ENCODE results near the gene KRT71.

KRT71 gene

GRCh38 chr12:52558781-52559445, 6.0 kb upstream of the KRT71 start:
- DNase-seq = no peak
- intact Hi-C loops (cut with DNase I; ENCODE audit: low total_unique reads) = no loop called here
- H3K27me3 ChIP-seq = peaks cover 0 to 8% of the 10 kb centered on the region in 2 donors

GRCh38 chr12:52557476-52557875, 4.5 kb upstream of the KRT71 start:
- intact Hi-C loops (cut with DNase I; ENCODE audit: low total_unique reads) = no loop called here
- Histone ChIP-seq H3K9me3 (no peaks in the 10 kb centered on the region), H3K4me1 (no peaks in the 10 kb centered on the region), H3K27ac (no peak overlapping the region), H3K27me3 (peaks cover 0 to 7% of the 10 kb centered on the region in 2 donors), H3K36me3 (no peaks in the 10 kb centered on the region), H3K4me3 (no peak overlapping the region)
- no peak for TF ChIP-seq CTCF (IDR thresholded peaks at IDR 0.05)
- no peak for DNase-seq

More at GRCh38 chr12:52558781-52559445, 6.0 kb upstream of the KRT71 start:
- TF ChIP-seq CTCF (IDR thresholded peaks at IDR 0.05) = no peak
- Histone ChIP-seq H3K36me3 (no peaks in the 10 kb centered on the region), H3K4me3 (no peak overlapping the region), H3K27ac (no peak overlapping the region), H3K4me1 (no peaks in the 10 kb centered on the region), H3K9me3 (no peaks in the 10 kb centered on the region)

GRCh38 chr12:52555577-52555976, 2.6 kb upstream of the KRT71 start:
- Histone ChIP-seq H3K9me3 (no peaks in the 10 kb centered on the region), H3K27me3 (peaks cover 0 to 7% of the 10 kb centered on the region in 2 donors), H3K4me3 (no peak overlapping the region), H3K27ac (no peak overlapping the region), H3K36me3 (no peaks in the 10 kb centered on the region), H3K4me1 (peaks cover 0 to 12% (median 2%) of the 10 kb centered on the region in 4 donors)
- TF ChIP-seq CTCF (IDR thresholded peaks at IDR 0.05) = no peak
- DNase-seq = no peak
- intact Hi-C loops (cut with DNase I; ENCODE audit: low total_unique reads) = no loop called here

- Histone ChIP-seq H3K4me1 (peaks cover 0 to 12% (median 2%) of the 10 kb centered on the region in 4 donors), H3K9me3 (no peaks in the 10 kb centered on the region), H3K4me3 (no peak overlapping the region), H3K36me3 (no peaks in the 10 kb centered on the region), H3K27me3 (no peaks in the 10 kb centered on the region), H3K27ac (no peak overlapping the region)
- intact Hi-C loops (cut with DNase I; ENCODE audit: low total_unique reads) = no loop called here
- peak in 1 of 2 donors; percentile 71 for DNase-seq
- no peak for TF ChIP-seq CTCF (IDR thresholded peaks at IDR 0.05)
Measured at GRCh38 chr12:52552055-52552454, 890 bp downstream of the KRT71 start.

GRCh38 chr12:52551216-52551865, 1.6 kb downstream of the KRT71 start:
- Histone ChIP-seq H3K4me3 (no peak overlapping the region), H3K27me3 (no peaks in the 10 kb centered on the region), H3K9me3 (no peaks in the 10 kb centered on the region), H3K36me3 (no peaks in the 10 kb centered on the region), H3K4me1 (peaks cover 0 to 12% (median 2%) of the 10 kb centered on the region in 4 donors), H3K27ac (no peak overlapping the region)
- intact Hi-C loops (cut with DNase I; ENCODE audit: low total_unique reads) = no loop called here
- no peak for TF ChIP-seq CTCF (IDR thresholded peaks at IDR 0.05)
- no peak for DNase-seq

Data from tibial artery (tissue), 4 donors.